HG03060 (cell line): Measurements from ENCODE around the gene PDCD6IP.

Experiments used
- ATAC-seq: cut with Tn5 transposase; IDR thresholded peaks from one replicate; pipeline ENCODE4 v1.9.1; 2021; ENCODE audit warnings: low read depth, moderate number of reproducible peaks; ENCODE audit not compliant: unreplicated experiment

Gene PDCD6IP

DNA sequence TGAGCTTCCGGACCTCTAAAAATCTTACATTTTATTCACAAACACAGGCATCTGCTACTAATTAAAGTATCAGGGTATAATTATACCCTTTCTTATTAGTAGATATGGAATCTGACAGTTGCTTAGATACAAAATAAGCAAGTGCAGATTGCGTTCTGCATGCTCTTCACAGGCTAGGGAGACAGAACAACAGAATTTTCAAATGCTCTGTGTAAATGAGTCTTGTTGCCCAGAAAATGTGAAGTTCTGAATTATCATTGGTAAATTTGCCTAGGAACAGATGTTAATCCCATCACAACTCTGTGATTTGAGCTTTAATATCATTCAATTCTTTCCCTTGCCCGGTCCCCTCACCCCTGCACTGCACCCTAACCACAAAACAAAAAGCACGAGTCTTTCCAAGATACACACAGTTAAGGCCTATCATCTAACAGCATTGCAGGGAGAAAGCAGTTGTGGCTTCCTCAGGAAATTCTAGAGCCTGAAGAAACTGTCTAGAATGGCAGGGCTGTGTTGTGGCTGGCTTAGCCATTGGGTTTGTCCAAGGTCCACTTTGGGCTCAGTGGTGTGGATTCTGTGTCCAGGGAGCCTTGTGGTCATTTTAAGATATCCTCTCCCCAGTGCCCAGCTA lies 119.8 kb downstream of the PDCD6IP start:
- no peak for ATAC-seq
